Ishikawa (cell line): ENCODE results near the gene ROBO1.

Experiments used
- CEBPB ChIP-seq: IDR thresholded peaks from 2 replicates; pipeline ENCODE4 v1.6.1; 2012
- CREB1 ChIP-seq: IDR thresholded peaks from 2 replicates; pipeline ENCODE4 v1.6.1; 2012; ENCODE audit warnings: low read depth
- EP300 ChIP-seq: IDR thresholded peaks from 2 replicates; pipeline ENCODE4 v1.6.1; 2012; ENCODE audit warnings: borderline replicate concordance
- FOXM1 ChIP-seq: IDR thresholded peaks from 2 replicates; pipeline ENCODE4 v1.6.1; 2012; ENCODE audit warnings: low read depth, borderline replicate concordance
- NFIC ChIP-seq: IDR thresholded peaks from 2 replicates; pipeline ENCODE4 v1.6.1; 2012
- RAD21 ChIP-seq: IDR thresholded peaks from 2 replicates; pipeline ENCODE4 v1.6.1; 2012; ENCODE audit warnings: low read depth
- TAF1 ChIP-seq: IDR thresholded peaks from 2 replicates; pipeline ENCODE4 v1.6.1; 2012; ENCODE audit warnings: low read depth, mild to moderate bottlenecking
- TCF12 ChIP-seq: IDR thresholded peaks from 2 replicates; pipeline ENCODE4 v1.6.1; 2012; ENCODE audit warnings: low read depth
- TEAD4 ChIP-seq: IDR thresholded peaks from 2 replicates; pipeline ENCODE4 v1.6.1; 2012
- YY1 ChIP-seq: IDR thresholded peaks from 2 replicates; pipeline ENCODE4 v1.6.1; 2012; ENCODE audit warnings: low read depth
- ZBTB7A ChIP-seq: IDR thresholded peaks from 2 replicates; pipeline ENCODE4 v1.6.1; 2012; ENCODE audit warnings: low read depth
- TF ChIP-seq, protein P1 (sequence below): IDR thresholded peaks from 2 replicates; pipeline ENCODE4 v1.6.1; 2012
- TF ChIP-seq, protein P2 (sequence below): IDR thresholded peaks from 2 replicates; pipeline ENCODE4 v1.6.1; 2012; ENCODE audit warnings: low read depth, mild to moderate bottlenecking

DNA sequence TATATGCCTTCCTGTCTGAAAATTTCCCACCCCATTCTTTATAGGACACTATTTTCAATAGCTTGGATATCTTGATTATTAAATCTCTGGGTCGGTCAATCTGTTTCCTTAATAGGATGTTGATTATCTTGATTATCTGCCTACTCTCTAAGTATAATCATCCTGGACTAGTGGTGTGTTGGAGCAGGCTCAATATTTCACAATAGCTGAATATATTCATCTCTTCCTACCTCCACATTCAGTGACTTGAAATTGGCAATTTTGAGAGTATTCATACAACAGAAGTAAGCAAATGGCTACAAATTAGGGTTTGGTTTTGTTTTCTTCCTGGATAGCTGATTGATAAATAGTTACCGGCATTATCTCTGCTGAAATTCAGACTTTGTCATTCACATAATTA is 1162.6 kb downstream of the ROBO1 start:
- TF ChIP-seq ZBTB7A: no peak
- TF ChIP-seq CREB1: no peak
- TF ChIP-seq, protein P1, sequence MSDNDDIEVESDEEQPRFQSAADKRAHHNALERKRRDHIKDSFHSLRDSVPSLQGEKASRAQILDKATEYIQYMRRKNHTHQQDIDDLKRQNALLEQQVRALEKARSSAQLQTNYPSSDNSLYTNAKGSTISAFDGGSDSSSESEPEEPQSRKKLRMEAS: no peak
- no peak for TF ChIP-seq RAD21
- TF ChIP-seq CEBPB: no peak
- no peak for TF ChIP-seq FOXM1
- no peak for TF ChIP-seq NFIC
- TF ChIP-seq TEAD4: no peak
- no peak for TF ChIP-seq YY1
- no peak for TF ChIP-seq TCF12
- TF ChIP-seq, protein P2, sequence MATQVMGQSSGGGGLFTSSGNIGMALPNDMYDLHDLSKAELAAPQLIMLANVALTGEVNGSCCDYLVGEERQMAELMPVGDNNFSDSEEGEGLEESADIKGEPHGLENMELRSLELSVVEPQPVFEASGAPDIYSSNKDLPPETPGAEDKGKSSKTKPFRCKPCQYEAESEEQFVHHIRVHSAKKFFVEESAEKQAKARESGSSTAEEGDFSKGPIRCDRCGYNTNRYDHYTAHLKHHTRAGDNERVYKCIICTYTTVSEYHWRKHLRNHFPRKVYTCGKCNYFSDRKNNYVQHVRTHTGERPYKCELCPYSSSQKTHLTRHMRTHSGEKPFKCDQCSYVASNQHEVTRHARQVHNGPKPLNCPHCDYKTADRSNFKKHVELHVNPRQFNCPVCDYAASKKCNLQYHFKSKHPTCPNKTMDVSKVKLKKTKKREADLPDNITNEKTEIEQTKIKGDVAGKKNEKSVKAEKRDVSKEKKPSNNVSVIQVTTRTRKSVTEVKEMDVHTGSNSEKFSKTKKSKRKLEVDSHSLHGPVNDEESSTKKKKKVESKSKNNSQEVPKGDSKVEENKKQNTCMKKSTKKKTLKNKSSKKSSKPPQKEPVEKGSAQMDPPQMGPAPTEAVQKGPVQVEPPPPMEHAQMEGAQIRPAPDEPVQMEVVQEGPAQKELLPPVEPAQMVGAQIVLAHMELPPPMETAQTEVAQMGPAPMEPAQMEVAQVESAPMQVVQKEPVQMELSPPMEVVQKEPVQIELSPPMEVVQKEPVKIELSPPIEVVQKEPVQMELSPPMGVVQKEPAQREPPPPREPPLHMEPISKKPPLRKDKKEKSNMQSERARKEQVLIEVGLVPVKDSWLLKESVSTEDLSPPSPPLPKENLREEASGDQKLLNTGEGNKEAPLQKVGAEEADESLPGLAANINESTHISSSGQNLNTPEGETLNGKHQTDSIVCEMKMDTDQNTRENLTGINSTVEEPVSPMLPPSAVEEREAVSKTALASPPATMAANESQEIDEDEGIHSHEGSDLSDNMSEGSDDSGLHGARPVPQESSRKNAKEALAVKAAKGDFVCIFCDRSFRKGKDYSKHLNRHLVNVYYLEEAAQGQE: no peak
- TF ChIP-seq EP300: no peak
- TF ChIP-seq TAF1: no peak
